Right lobe of liver (tissue), 6 donors: ENCODE results near the gene AIFM1. TPM values are rescaled to one million over a fixed set of nuclear protein-coding genes. Genes with fewer than 3 reads are reported as not detected.

ENCODE experiments used
- ATAC-seq, 4 donors: fragments of 200-7000 bp; cut with Tn5 transposase; one replicate each; pipeline ENCODE4 v1.9.1; 2020; ENCODE audit warnings: mild to moderate bottlenecking in 4 of 4, moderate library complexity in 4 of 4
- DNase-seq, 3 donors: peaks; one replicate each; pipeline ENCODE4 v3.0.0-alpha.2; 2020
- H3K27ac ChIP-seq, 3 donors: fragments of 200-600 bp; one replicate each; pipeline ENCODE4 v1.8.0; 2022
- H3K27me3 ChIP-seq, 2 donors: fragments of 200-600 bp; one replicate each; pipeline ENCODE4 v1.8.0; 2022
- H3K36me3 ChIP-seq, 4 donors: fragments of 200-600 bp; sonication (generic) in 1 of 4; one replicate each; pipeline versions ENCODE4 v1.5.1 to v1.8.0; 2017 to 2022; ENCODE audit warnings: control low read depth in 1 of 4
- H3K4me1 ChIP-seq, 4 donors: fragments of 200-600 bp; sonication (generic) in 1 of 4; one replicate each; pipeline versions ENCODE4 v1.5.1 to v1.8.0; 2017 to 2022; ENCODE audit warnings: control low read depth in 1 of 4
- H3K4me3 ChIP-seq, 3 donors: fragments of 200-600 bp; one replicate each; pipeline ENCODE4 v1.8.0; 2022
- H3K9me3 ChIP-seq, 4 donors: fragments of 200-600 bp; sonication (generic) in 1 of 4; one replicate each; pipeline versions ENCODE4 v1.5.1 to v1.8.0; 2017 to 2022; ENCODE audit warnings: control low read depth in 1 of 4
- POLR2A ChIP-seq: fragments of 450-650 bp; IDR thresholded peaks from one replicate; pipeline ENCODE4 v1.6.1; 2017; ENCODE audit warnings: antibody characterized with exemption, mild to moderate bottlenecking
- WGBS: methylation state at CpG from one replicate; pipeline ENCODE4 v1.1.6; 2018; ENCODE audit warnings: low coverage, low lambda C conversion rate; ENCODE audit not compliant: insufficient coverage; ENCODE audit errors: missing lambda C conversion rate; 5-methylcytosine and 5-hydroxymethylcytosine counted together
- intact Hi-C, 2 donors: fragments of 100-400 bp; cut with DNase I; formaldehyde crosslinking; loops; one replicate each; pipeline versions ENCODE4 v1.11.2 to v1.14.1; 2022
- total RNA-seq, 6 experiments: library from RNA; depleted of rRNA in 2 of 6; stranded (reverse); fragments of >200 nt in 2 of 6; fragmentation: NEBNext Ultra II Directional in 3 of 6; extraction: Animal tissue kit (Norgen Biotek cat#: 25700) in 3 of 6; gene quantifications; one replicate each; pipeline versions ENCODE4 v1.1.0 to v1.2.4, GENCODE V29; 2016 to 2023
- TF ChIP-seq, protein P1 (sequence below), 4 donors: fragments of 200-600 bp in 3 of 4; fragments of 450-650 bp in 1 of 4; IDR thresholded peaks; one replicate each; pipeline versions ENCODE4 v1.5.1 to v1.8.0; 2016 to 2022; ENCODE audit warnings: antibody characterized with exemption in 4 of 4, mild to moderate bottlenecking in 2 of 4
- donor health status: DM: no; HTN: yes; CAD: no.
- donor health status: DM: no; HTN: no; CAD: no.
- donor health status: DM: no; HTN: no; CAD: no.
- donor health status: DM: no; HTN: yes; CAD: no.
- donor health status: DM: no; HTN: yes; CAD: no.

Gene AIFM1
- total RNA-seq, 6 experiments from 2014 or later, result 63.4 to 90.0 (median 76.7) TPM

DNA sequence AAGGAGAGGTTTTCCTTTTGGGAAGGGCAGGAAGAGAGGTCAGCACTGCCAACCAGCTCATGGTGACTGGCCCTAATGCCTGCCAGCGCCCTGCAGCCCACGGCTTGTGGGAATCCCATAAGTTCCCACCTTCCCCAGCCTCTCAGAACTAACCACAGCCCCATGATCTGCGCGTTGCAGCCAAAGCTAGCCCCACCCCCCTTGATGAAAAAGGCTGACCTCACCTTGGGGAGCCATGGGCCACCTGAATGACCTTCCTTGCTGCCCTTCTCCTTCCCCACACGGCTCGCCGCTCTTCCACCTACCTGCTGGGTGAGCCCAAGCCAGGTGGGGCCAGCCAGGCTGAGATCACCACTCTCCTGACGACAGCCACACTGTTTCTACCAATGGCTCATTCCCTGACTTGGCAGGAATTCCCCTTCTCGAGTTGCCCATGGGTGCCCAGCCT lies 51.5 kb downstream of the AIFM1 start:
- DNase-seq (no peak), ATAC-seq (no peak)
- TF ChIP-seq, protein P1, sequence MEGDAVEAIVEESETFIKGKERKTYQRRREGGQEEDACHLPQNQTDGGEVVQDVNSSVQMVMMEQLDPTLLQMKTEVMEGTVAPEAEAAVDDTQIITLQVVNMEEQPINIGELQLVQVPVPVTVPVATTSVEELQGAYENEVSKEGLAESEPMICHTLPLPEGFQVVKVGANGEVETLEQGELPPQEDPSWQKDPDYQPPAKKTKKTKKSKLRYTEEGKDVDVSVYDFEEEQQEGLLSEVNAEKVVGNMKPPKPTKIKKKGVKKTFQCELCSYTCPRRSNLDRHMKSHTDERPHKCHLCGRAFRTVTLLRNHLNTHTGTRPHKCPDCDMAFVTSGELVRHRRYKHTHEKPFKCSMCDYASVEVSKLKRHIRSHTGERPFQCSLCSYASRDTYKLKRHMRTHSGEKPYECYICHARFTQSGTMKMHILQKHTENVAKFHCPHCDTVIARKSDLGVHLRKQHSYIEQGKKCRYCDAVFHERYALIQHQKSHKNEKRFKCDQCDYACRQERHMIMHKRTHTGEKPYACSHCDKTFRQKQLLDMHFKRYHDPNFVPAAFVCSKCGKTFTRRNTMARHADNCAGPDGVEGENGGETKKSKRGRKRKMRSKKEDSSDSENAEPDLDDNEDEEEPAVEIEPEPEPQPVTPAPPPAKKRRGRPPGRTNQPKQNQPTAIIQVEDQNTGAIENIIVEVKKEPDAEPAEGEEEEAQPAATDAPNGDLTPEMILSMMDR (IDR thresholded peaks at IDR 0.05), result no peak
- no peak for TF ChIP-seq POLR2A
- no peaks in the 10 kb centered on the region for H3K9me3 ChIP-seq
- 60% methylated on average over 1 of the region's 9 CpGs for WGBS
- no peaks in the 10 kb centered on the region for H3K36me3 ChIP-seq
- no peak overlapping the region for H3K27ac ChIP-seq
- H3K4me1 ChIP-seq, result no peaks in the 10 kb centered on the region
- H3K4me3 ChIP-seq, result no peak overlapping the region
- intact Hi-C loops, result no loop called here
- H3K27me3 ChIP-seq, result no peaks in the 10 kb centered on the region

GRCh38 chrX:130111220-130112154 lies 54.2 kb downstream of the AIFM1 start:
- intact Hi-C loops, result no loop called here
- Histone ChIP-seq H3K9me3 (no peaks in the 10 kb centered on the region), H3K27me3 (no peaks in the 10 kb centered on the region), H3K4me1 (no peaks in the 10 kb centered on the region), H3K4me3 (peak overlapping the region in 1 of 3 donors; percentile 16), H3K27ac (no peak overlapping the region), H3K36me3 (no peaks in the 10 kb centered on the region)
- ATAC-seq, result no peak
- WGBS, result 59% methylated on average over 34 of the region's 43 CpGs
- TF ChIP-seq, protein P1 (IDR thresholded peaks at IDR 0.05), result no peak
- no peak for TF ChIP-seq POLR2A
- no peak for DNase-seq

DNA sequence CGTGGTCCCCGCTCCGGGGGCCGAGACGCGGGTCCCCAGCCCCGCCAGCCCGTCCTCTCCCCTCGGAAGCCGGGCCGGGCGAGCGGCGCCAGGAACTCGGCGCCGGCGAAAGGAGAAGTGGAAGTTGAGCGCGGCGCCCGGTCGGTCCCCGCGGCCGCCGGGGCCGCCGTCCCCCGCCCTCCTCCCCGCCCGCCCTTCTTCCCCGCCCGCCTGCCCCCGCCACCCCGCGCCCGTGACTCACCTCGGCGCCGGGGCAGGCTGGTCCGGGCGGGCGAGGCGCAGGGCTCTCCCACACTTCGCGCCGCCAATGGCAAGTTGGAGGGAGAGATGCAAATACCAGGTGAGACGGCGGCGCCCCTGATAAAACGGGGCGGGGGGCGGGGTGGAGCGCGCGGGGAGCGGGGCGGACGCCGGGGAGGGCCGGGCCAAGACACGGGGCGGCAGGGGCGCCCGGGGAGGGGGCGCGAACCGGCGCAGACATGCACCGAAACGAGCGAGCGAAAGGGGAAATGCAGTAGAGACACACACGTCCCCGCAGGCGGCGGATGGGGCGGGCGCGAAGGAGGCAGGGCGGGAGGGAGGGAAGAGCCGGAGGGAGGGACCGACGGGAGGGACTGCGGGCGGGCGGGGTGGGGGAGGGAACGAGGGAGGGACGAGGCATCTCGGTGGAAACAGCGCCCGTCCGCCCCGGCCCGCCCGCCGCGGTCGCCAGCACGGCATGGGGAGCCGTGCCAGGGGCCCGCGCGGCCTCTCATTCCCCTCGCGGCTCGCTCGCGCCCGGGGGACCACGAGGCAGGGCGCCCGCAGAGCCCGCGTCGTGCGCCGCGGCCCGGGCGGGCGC lies 55.0 kb downstream of the AIFM1 start, which contains the start of gene ELF4:
ELF4 (minus strand) TSS at position 119 of the 841 bp plus-strand sequence. CDS start 29,167 bp downstream, outside the sequence.
- Histone ChIP-seq H3K4me1 (no peaks in the 10 kb centered on the region), H3K36me3 (no peaks in the 10 kb centered on the region), H3K4me3 (peak within 1 kb of the TSS; percentile 38 to 46 (median 43)), H3K9me3 (no peaks in the 10 kb centered on the region), H3K27ac (peak within 1 kb of the TSS in 2 of 3 donors; percentile 51 to 77), H3K27me3 (no peaks in the 10 kb centered on the region)
- ATAC-seq (peak; percentile 40 to 60 (median 52)), DNase-seq (peak in 1 of 3 donors; percentile 51)
- intact Hi-C loops, result no loop called here
- TF ChIP-seq, protein P1 (IDR thresholded peaks at IDR 0.05), result no peak
- TF ChIP-seq POLR2A, result no peak
- WGBS, result 23% methylated on average over 27 of the region's 123 CpGs
